GM12874 (cell line): ENCODE data around the gene ABCC8.

Experiments used
- CTCF ChIP-seq: IDR thresholded peaks from 2 replicates; pipeline ENCODE4 v1.5.1; 2011; ENCODE audit warnings: low read depth, mild to moderate bottlenecking, control low read depth, low read length, moderate library complexity; ENCODE audit not compliant: insufficient read depth

The ABCC8 gene

GRCh38 chr11:17504330-17505107, 27.9 kb upstream of the ABCC8 start:
- peak; percentile 76 for TF ChIP-seq CTCF

- no peak for TF ChIP-seq CTCF
These were observed 26.0 kb upstream of the ABCC8 start for GRCh38 chr11:17502630-17503029.

- no peak for TF ChIP-seq CTCF
These were observed 24.0 kb upstream of the ABCC8 start for GRCh38 chr11:17500673-17501072.

- TF ChIP-seq CTCF: peak; percentile 33; the same call in 1 of the 2 replicates
These were observed 21.8 kb upstream of the ABCC8 start for GRCh38 chr11:17498475-17498874.

- TF ChIP-seq CTCF: no peak
These were observed 21.4 kb upstream of the ABCC8 start for GRCh38 chr11:17498058-17498457.

- TF ChIP-seq CTCF: no peak
These were observed 19.8 kb upstream of the ABCC8 start for GRCh38 chr11:17496406-17496805.

- no peak for TF ChIP-seq CTCF
These were observed 17.4 kb upstream of the ABCC8 start for GRCh38 chr11:17494019-17494418.

- no peak for TF ChIP-seq CTCF
These were observed 14.3 kb upstream of the ABCC8 start for GRCh38 chr11:17490938-17491337.
